Endodermal cell (in vitro differentiated cells): Measurements from ENCODE around the gene KMT2C. TPM values are rescaled to one million over a fixed set of nuclear protein-coding genes. Genes with fewer than 3 reads are reported as not detected.
A peak's percentile ranks its signal among the peaks of the same experiment; 100 is the strongest.

Source experiments
- DNase-seq: peaks from one replicate; pipeline ENCODE4 v3.0.0-alpha.2; 2017
- H3K27ac ChIP-seq: 2 replicates; pipeline ENCODE4 v1.5.1; 2013; ENCODE audit warnings: mild to moderate bottlenecking, low read depth, low read length, moderate library complexity
- H3K27me3 ChIP-seq: 2 replicates; pipeline ENCODE4 v1.6.1; 2013; ENCODE audit warnings: mild to moderate bottlenecking, low read length, moderate library complexity; ENCODE audit not compliant: insufficient read depth, control insufficient read depth, poor library complexity, severe bottlenecking
- H3K36me3 ChIP-seq: 2 replicates; pipeline ENCODE4 v1.7.0; 2013; ENCODE audit warnings: mild to moderate bottlenecking, low read length, moderate library complexity; ENCODE audit not compliant: control insufficient read depth, insufficient read depth
- H3K4me1 ChIP-seq: one replicate; pipeline ENCODE4 v1.7.0; 2013; ENCODE audit warnings: low read length; ENCODE audit not compliant: control insufficient read depth, insufficient read depth
- H3K4me3 ChIP-seq: 2 replicates; pipeline ENCODE4 v1.5.1; 2013; ENCODE audit warnings: mild to moderate bottlenecking, low read length, moderate library complexity
- H3K9ac ChIP-seq: 2 replicates; pipeline ENCODE4 v1.6.1; 2013; ENCODE audit warnings: mild to moderate bottlenecking, low read length, moderate library complexity; ENCODE audit not compliant: poor library complexity, severe bottlenecking; ENCODE audit errors: extremely low read depth
- H3K9me3 ChIP-seq: 2 replicates; pipeline ENCODE4 v1.6.1; 2013; ENCODE audit warnings: mild to moderate bottlenecking, low read length, moderate library complexity; ENCODE audit not compliant: control insufficient read depth
- H3K27ac Mint-ChIP-seq: 2 replicates; pipeline ENCODE4 v1.8.0; 2020; ENCODE audit warnings: mixed read lengths
- H3K27me3 Mint-ChIP-seq: 2 replicates; pipeline ENCODE4 v1.8.0; 2021; ENCODE audit warnings: mild to moderate bottlenecking, mixed read lengths; ENCODE audit not compliant: insufficient read depth
- H3K36me3 Mint-ChIP-seq: 2 replicates; pipeline ENCODE4 v1.8.0; 2020; ENCODE audit warnings: low read depth, mixed read lengths
- H3K4me1 Mint-ChIP-seq: 2 replicates; pipeline ENCODE4 v1.8.0; 2020; ENCODE audit warnings: mixed read lengths
- H3K4me3 Mint-ChIP-seq: 2 replicates; pipeline ENCODE4 v1.8.0; 2020; ENCODE audit warnings: mild to moderate bottlenecking, moderate library complexity, mixed read lengths
- H3K9me3 Mint-ChIP-seq: 2 replicates; pipeline ENCODE4 v1.8.0; 2020; ENCODE audit warnings: mild to moderate bottlenecking, mixed read lengths
- WGBS, 2 experiments: methylation state at CpG; one replicate each; pipeline versions ENCODE4 v1.1.5 to v1.1.7; 2013; ENCODE audit warnings: missing lambda C conversion rate in 2 of 2, mixed read lengths in 1 of 2; ENCODE audit not compliant: insufficient coverage in 1 of 2, insufficient read length in 1 of 2; 5-methylcytosine and 5-hydroxymethylcytosine counted together
- total RNA-seq, 2 donors: library from RNA; stranded (reverse); fragmentation: NEBNext Ultra II Directional in 1 of 2; extraction: Animal tissue kit (Norgen Biotek cat#: 25700) in 1 of 2; gene quantifications; 2 replicates in 1 of 2; 3 replicates in 1 of 2; pipeline ENCODE4 v1.2.1, GENCODE V29; 2021
- TF ChIP-seq, protein P1 (sequence below): fragments of 200-600 bp; sonication (generic); conservative IDR thresholded peaks from 2 replicates; pipeline ENCODE4 v1.5.0; 2021; ENCODE audit warnings: antibody characterized with exemption, mild to moderate bottlenecking

The KMT2C gene
- total RNA-seq, 2 donors from 2014 or later = 54.3 to 60.6 TPM

DNA sequence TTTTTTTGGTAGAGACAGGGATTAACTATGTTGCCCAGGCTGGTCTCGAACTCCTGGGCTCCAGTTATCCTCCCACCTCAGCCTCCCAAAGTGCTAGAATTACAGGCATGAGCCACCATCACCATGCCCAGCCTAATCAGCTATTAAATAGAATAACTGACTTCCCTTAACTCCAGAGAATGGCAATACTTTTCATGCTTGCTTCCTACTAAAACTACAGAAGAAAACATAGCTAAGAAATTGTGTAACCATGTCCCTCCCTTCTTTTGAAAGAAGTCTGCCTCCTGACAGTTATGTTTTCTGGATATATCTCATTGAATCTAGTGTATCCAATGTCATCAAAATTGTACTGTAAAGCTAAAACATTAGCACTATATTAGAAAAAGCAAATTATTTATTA lies 95.6 kb downstream of the KMT2C start:
- no peaks in the 10 kb centered on the region for H3K27me3 ChIP-seq
- H3K9ac ChIP-seq = no peak overlapping the region
- Mint-ChIP-seq H3K4me3 (no peak overlapping the region), H3K27ac (no peak overlapping the region), H3K4me1 (peaks cover 4% of the 10 kb centered on the region), H3K36me3 (no peaks in the 10 kb centered on the region), H3K9me3 (no peaks in the 10 kb centered on the region), H3K27me3 (no peaks in the 10 kb centered on the region)
- no peaks in the 10 kb centered on the region for H3K9me3 ChIP-seq
- H3K36me3 ChIP-seq = no peaks in the 10 kb centered on the region
- 96% methylated on average over 1 of the region's 1 CpG; no CpG with 5 or more reads in 1 of the 2 experiments for WGBS, 2 experiments
- no peak overlapping the region for H3K4me3 ChIP-seq
- no peaks in the 10 kb centered on the region for H3K4me1 ChIP-seq
- DNase-seq = no peak
- TF ChIP-seq, protein P1, sequence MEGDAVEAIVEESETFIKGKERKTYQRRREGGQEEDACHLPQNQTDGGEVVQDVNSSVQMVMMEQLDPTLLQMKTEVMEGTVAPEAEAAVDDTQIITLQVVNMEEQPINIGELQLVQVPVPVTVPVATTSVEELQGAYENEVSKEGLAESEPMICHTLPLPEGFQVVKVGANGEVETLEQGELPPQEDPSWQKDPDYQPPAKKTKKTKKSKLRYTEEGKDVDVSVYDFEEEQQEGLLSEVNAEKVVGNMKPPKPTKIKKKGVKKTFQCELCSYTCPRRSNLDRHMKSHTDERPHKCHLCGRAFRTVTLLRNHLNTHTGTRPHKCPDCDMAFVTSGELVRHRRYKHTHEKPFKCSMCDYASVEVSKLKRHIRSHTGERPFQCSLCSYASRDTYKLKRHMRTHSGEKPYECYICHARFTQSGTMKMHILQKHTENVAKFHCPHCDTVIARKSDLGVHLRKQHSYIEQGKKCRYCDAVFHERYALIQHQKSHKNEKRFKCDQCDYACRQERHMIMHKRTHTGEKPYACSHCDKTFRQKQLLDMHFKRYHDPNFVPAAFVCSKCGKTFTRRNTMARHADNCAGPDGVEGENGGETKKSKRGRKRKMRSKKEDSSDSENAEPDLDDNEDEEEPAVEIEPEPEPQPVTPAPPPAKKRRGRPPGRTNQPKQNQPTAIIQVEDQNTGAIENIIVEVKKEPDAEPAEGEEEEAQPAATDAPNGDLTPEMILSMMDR = no peak
- H3K27ac ChIP-seq = no peak overlapping the region

DNA sequence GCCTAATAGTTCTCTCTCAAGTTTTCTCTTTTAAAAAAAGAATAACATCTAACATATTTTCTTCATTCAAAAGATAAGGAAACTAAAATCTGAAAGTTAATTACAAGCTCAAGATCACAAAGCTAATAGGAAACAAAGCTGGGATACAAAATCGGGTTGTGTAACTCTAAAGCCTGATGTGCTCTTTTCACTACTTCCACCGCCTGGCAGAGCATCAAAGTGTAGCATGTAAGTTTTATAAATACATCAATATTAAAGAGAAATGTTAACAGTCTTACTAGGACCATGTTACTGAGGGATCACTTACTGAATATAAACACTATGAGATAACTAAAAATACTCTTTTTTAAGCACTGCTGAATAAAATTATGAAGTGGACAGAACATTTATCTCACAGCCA lies 97.2 kb downstream of the KMT2C start:
- Histone ChIP-seq H3K4me3 (no peak overlapping the region), H3K4me1 (no peaks in the 10 kb centered on the region), H3K27ac (no peak overlapping the region), H3K36me3 (peaks cover 8% of the 10 kb centered on the region), H3K9ac (no peak overlapping the region), H3K9me3 (no peaks in the 10 kb centered on the region), H3K27me3 (no peaks in the 10 kb centered on the region)
- Mint-ChIP-seq H3K36me3 (peaks cover 3% of the 10 kb centered on the region), H3K27ac (no peak overlapping the region), H3K27me3 (no peaks in the 10 kb centered on the region), H3K9me3 (no peaks in the 10 kb centered on the region), H3K4me3 (no peak overlapping the region), H3K4me1 (peaks cover 4% of the 10 kb centered on the region)
- TF ChIP-seq, protein P1 = no peak
- 93% methylated on average over 1 of the region's 2 CpGs; no CpG with 5 or more reads in 1 of the 2 experiments for WGBS, 2 experiments
- DNase-seq = no peak

GRCh38 chr7:152336754-152337368 lies 98.9 kb downstream of the KMT2C start:
- WGBS, 2 experiments = 55 to 56% methylated on average over 4 of the region's 4 CpGs
- DNase-seq = peak; percentile 61
- H3K4me1 ChIP-seq = no peaks in the 10 kb centered on the region
- no peak overlapping the region for H3K4me3 ChIP-seq
- Mint-ChIP-seq H3K27ac (no peak overlapping the region), H3K4me3 (no peak overlapping the region), H3K9me3 (no peaks in the 10 kb centered on the region), H3K27me3 (no peaks in the 10 kb centered on the region), H3K36me3 (peaks cover 3% of the 10 kb centered on the region), H3K4me1 (peaks cover under 1% of the 10 kb centered on the region)
- TF ChIP-seq, protein P1 = peak; percentile 75
- no peak overlapping the region for H3K27ac ChIP-seq
- peaks cover 8% of the 10 kb centered on the region for H3K36me3 ChIP-seq
- H3K9me3 ChIP-seq = no peaks in the 10 kb centered on the region
- H3K27me3 ChIP-seq = no peaks in the 10 kb centered on the region
- H3K9ac ChIP-seq = no peak overlapping the region
